Heart left ventricle (tissue), 16 donors: Measurements from ENCODE around the gene B3GALNT1. TPM values are rescaled to one million over a fixed set of nuclear protein-coding genes. Genes with fewer than 3 reads are reported as not detected.

Source experiments
- ATAC-seq, 4 donors: fragments of 200-7000 bp; cut with Tn5 transposase; one replicate each; pipeline ENCODE4 v1.9.1; 2020 to 2022; ENCODE audit warnings: moderate library complexity in 4 of 4, mild to moderate bottlenecking in 3 of 4, moderate number of reproducible peaks in 1 of 4
- DNase-seq, 5 donors: peaks; one replicate each; pipeline ENCODE4 v3.0.0-alpha.2; 2020
- H3K27ac ChIP-seq, 12 donors: fragments of 200-600 bp; sonication (generic) in 4 of 12; one replicate each; pipeline versions ENCODE4 v1.5.0 to v1.8.0; 2016 to 2022; ENCODE audit warnings: mild to moderate bottlenecking in 2 of 12
- H3K27me3 ChIP-seq, 9 donors: fragments of 200-600 bp; sonication (generic) in 2 of 9; one replicate each; pipeline versions ENCODE4 v1.5.1 to v1.8.0; 2016 to 2022; ENCODE audit warnings: mild to moderate bottlenecking in 3 of 9
- H3K36me3 ChIP-seq, 9 donors: fragments of 200-600 bp; sonication (generic) in 2 of 9; one replicate each; pipeline versions ENCODE4 v1.5.0 to v1.8.0; 2018 to 2022; ENCODE audit warnings: mild to moderate bottlenecking in 2 of 9
- H3K4me1 ChIP-seq, 12 donors: fragments of 200-600 bp; sonication (generic) in 4 of 12; one replicate each; pipeline versions ENCODE4 v1.5.0 to v1.8.0; 2016 to 2022; ENCODE audit warnings: mild to moderate bottlenecking in 3 of 12
- H3K4me3 ChIP-seq, 12 donors: fragments of 200-600 bp; sonication (generic) in 4 of 12; one replicate each; pipeline versions ENCODE4 v1.5.0 to v1.8.0; 2017 to 2022; ENCODE audit warnings: mild to moderate bottlenecking in 9 of 12, moderate library complexity in 4 of 12
- H3K9me3 ChIP-seq, 12 donors: fragments of 200-600 bp; sonication (generic) in 4 of 12; one replicate each; pipeline versions ENCODE4 v1.5.0 to v1.8.0; 2016 to 2022; ENCODE audit warnings: mild to moderate bottlenecking in 1 of 12
- CTCF ChIP-seq, 12 donors: fragments of 200-600 bp; sonication (generic) in 4 of 12; IDR thresholded peaks; one replicate each; pipeline versions ENCODE4 v1.5.0 to v1.8.0; 2018 to 2022; ENCODE audit warnings: antibody characterized with exemption in 12 of 12, mild to moderate bottlenecking in 5 of 12
- POLR2A ChIP-seq, 2 donors: fragments of 450-650 bp; IDR thresholded peaks; one replicate each; pipeline ENCODE4 v1.6.1; 2017; ENCODE audit warnings: antibody characterized with exemption in 2 of 2, mild to moderate bottlenecking in 2 of 2, moderate library complexity in 2 of 2
- WGBS, 4 donors: extraction: QIAGEN DNeasy Blood & Tissue Kit in 2 of 4; methylation state at CpG; one replicate each; pipeline versions ENCODE4 v1.1.5 to v1.1.7; 2013 to 2018; 5-methylcytosine and 5-hydroxymethylcytosine counted together
- intact Hi-C, 10 donors: fragments of 100-400 bp; cut with DNase I; formaldehyde crosslinking; loops; one replicate each; pipeline versions ENCODE4 v1.11.1 to v1.14.2; 2022
- polyA plus RNA-seq, 2 donors: library from polyadenylated mRNA; stranded (reverse); fragments of 200-250 nt; gene quantifications; one replicate each; pipeline ENCODE4 v1.2.3, GENCODE V29; 2013
- total RNA-seq, 9 donors: library from RNA; depleted of rRNA in 2 of 9; stranded (reverse); fragments of >200 nt in 2 of 9; fragmentation: NEBNext Ultra II Directional in 3 of 9; extraction: Animal tissue kit (Norgen Biotek cat#: 25700) in 3 of 9; gene quantifications; one replicate each; pipeline versions ENCODE4 v1.1.0 to v1.2.4, GENCODE V29; 2016 to 2023
- donor health status: ischemic (EF 13 %, LVEDD 7.1; RV severe dilation, severe dysfunction).
- donor health status: healthy with polysubstance abuse.
- donor health status: DM: no; HTN: yes; CAD: no.
- donor health status: DM: no; HTN: no; CAD: no.
- donor health status: ischemic (EF 25% LVEDD 6.9; RV normal size, moderate dysfunction).
- donor health status: ischemic (EF 25% LVEDD 5.7; RV mildly dilated, moderate dysfunction).
- donor health status: healthy.
- donor health status: DM: yes; HTN: yes; CAD: no.
- donor health status: ischemic (EF 35%, LVEDD 5.7; RV mildly dilated, moderate dysfunction).
- donor health status: nonischemic (EF 11% LVEDD 7.7; RV severe dilation, severe dysfunction).
- donor health status: DM: yes; HTN: yes; CAD: no.
- donor health status: PGD.
- donor health status: ischemic (EF 29% LVEDD 5.4; RV normal size, mild dysfunction).
- donor health status: nonischemic (EF 23%, LVEDD 6.1; RV moderate dilation, normal function).

B3GALNT1 gene
- total and polyA plus RNA-seq, 11 donors: 15.2 to 94.6 (median 63.3) TPM

- DNase-seq: no peak
- intact Hi-C loops: no loop called here
- H3K4me3 ChIP-seq: no peak overlapping the region
- 73 to 83% (median 79%) methylated on average over 5 of the region's 5 CpGs for WGBS, 4 donors
- H3K9me3 ChIP-seq: no peaks in the 10 kb centered on the region
- no peaks in the 10 kb centered on the region for H3K36me3 ChIP-seq
- ATAC-seq: no peak
- TF ChIP-seq POLR2A (IDR thresholded peaks at IDR 0.05) (no peak), CTCF (IDR thresholded peaks at IDR 0.05) (no peak)
- H3K27ac ChIP-seq: no peak overlapping the region
- no peaks in the 10 kb centered on the region for H3K27me3 ChIP-seq
- no peaks in the 10 kb centered on the region for H3K4me1 ChIP-seq
These were observed 50.1 kb downstream of the B3GALNT1 start for GRCh38 chr3:161054860-161055604.

- peaks cover 0 to 3% (median 0%) of the 10 kb centered on the region in 12 donors for H3K4me1 ChIP-seq
- no peaks in the 10 kb centered on the region for H3K9me3 ChIP-seq
- intact Hi-C loops: no loop called here
- TF ChIP-seq CTCF (IDR thresholded peaks at IDR 0.05): no peak
- no peak for TF ChIP-seq POLR2A (IDR thresholded peaks at IDR 0.05)
- no peaks in the 10 kb centered on the region for H3K36me3 ChIP-seq
- no peak overlapping the region for H3K27ac ChIP-seq
- no peak overlapping the region for H3K4me3 ChIP-seq
- ATAC-seq (no peak), DNase-seq (no peak)
- H3K27me3 ChIP-seq: no peaks in the 10 kb centered on the region
- WGBS, 4 donors: 90 to 92% (median 91%) methylated on average over 6 of the region's 6 CpGs
These were observed 53.3 kb downstream of the B3GALNT1 start for GRCh38 chr3:161051856-161052255.

GRCh38 chr3:161050935-161051334, 54.2 kb downstream of the B3GALNT1 start:
- intact Hi-C loops: no loop called here
- TF ChIP-seq CTCF (IDR thresholded peaks at IDR 0.05): no peak

GRCh38 chr3:161049683-161050248, 55.4 kb downstream of the B3GALNT1 start:
- Histone ChIP-seq H3K9me3 (no peaks in the 10 kb centered on the region), H3K4me1 (peaks cover 0 to 3% (median 0%) of the 10 kb centered on the region in 12 donors), H3K27me3 (no peaks in the 10 kb centered on the region), H3K4me3 (no peak overlapping the region), H3K27ac (no peak overlapping the region), H3K36me3 (no peaks in the 10 kb centered on the region)
- 68 to 76% (median 70%) methylated on average over 4 of the region's 4 CpGs for WGBS, 4 donors
- peak in 1 of 4 donors; percentile 30 for ATAC-seq
- DNase-seq: no peak
- intact Hi-C loops: no loop called here
- TF ChIP-seq POLR2A (IDR thresholded peaks at IDR 0.05) (no peak), CTCF (IDR thresholded peaks at IDR 0.05) (no peak)

More at GRCh38 chr3:161050935-161051334, 54.2 kb downstream of the B3GALNT1 start:
- H3K9me3 ChIP-seq: no peaks in the 10 kb centered on the region
- no peaks in the 10 kb centered on the region for H3K36me3 ChIP-seq
- H3K27ac ChIP-seq: no peak overlapping the region
- no peak for DNase-seq
- ATAC-seq: no peak
- peaks cover 0 to 3% (median 0%) of the 10 kb centered on the region in 12 donors for H3K4me1 ChIP-seq
- 73 to 97% (median 87%) methylated on average over 3 of the region's 3 CpGs for WGBS, 4 donors
- H3K27me3 ChIP-seq: no peaks in the 10 kb centered on the region
- no peak overlapping the region for H3K4me3 ChIP-seq
